Activated gamma-delta T cell treated with anti-CD3 and anti-CD28 coated beads, Interleukin-2, amount 50 U/mL, for 16 hours (primary cell): ENCODE results near the gene TTR.

Source experiments
- DNase-seq: peaks from one replicate; pipeline ENCODE4 v3.0.0-alpha.2; 2020; ENCODE audit warnings: low read depth

TTR gene

DNA sequence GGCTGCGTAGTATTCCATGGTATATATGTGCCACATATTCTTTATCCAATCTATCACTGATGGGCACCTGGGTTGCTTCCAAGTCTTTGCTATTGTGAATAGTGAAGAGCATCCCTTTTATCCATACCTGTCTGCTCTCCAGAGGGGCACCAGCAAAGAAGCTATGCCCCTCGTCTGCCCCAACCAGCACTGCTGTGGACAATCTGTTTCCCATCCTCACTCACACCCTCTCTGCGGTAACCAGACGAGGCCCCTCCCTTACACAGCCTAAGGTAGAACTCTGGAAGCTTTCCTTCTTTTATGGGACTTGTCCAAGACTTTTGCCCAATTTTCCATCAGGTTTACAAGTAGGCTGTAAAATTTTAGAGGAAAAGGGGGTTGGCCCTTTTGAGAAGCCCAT, 24.9 kb downstream of the TTR start:
- DNase-seq, result no peak

DNA sequence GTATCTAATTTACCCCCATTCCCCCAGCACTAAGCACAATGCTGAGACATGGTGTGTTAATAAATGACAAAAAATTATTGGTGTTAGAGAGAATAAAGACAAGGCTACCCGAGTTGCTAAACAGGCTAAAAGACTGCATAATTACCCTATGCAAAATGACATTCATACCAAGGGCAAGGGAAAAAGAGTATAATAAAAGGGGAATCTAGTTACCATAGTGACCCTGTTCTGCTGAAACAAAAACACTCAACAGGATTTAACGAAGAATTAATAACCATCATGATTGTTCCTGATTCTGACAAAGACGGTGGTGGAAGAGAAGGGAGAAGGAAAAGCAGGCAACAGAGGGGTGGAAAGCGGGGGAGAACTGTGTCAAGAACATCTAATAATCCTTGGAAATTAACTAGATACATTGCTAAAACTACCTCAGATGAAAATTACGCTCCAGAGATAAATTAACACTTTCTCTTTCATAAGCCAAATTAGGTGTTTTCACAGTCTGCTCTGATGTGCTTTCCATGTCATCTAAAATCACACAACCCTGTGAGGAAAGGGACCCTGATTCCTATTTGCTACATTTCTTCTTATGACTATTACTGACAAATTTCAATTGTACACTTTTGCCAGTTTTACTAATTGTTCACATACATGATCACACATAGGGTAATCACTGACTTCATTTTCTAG, 25.5 kb downstream of the TTR start:
- DNase-seq, result no peak

DNA sequence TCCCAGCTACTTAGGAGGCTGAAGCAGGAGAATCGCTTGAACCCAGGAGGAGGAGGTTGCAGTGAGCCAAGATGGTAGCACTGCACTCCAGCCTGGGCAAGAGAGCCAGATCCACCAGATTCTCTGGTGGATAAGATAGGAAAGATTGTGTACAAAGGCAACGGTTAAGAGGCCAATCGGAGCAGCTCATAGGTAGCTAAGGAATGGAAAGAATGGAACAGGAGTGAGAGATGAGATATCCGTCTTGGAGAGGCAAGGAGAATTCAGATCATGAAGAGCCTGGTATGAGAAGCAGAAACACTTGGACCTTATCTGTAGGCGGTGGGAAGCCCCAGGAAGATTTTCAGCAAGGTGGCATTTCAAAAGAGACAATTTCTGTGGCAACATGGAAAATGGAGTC, 27.1 kb downstream of the TTR start:
- no peak for DNase-seq

DNA sequence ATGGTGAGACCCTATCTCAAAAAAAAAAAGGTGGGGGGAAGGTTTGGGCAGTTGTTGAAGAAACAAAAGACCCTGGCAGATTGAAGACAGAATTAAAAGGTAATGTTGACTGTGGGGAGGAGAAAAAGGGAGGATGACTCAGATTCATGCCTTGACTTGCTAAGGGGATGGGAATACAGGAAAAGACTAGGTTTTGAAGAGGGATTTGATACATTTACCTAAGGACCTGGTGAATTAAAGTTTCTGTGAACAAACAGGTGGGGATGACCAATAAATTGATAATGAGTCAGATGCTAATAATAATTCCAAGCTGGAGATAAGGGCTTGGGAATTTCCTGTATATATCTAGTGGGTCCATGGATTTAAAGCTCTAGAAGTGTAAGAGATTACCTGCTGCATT, 27.6 kb downstream of the TTR start:
- DNase-seq, result no peak

DNA sequence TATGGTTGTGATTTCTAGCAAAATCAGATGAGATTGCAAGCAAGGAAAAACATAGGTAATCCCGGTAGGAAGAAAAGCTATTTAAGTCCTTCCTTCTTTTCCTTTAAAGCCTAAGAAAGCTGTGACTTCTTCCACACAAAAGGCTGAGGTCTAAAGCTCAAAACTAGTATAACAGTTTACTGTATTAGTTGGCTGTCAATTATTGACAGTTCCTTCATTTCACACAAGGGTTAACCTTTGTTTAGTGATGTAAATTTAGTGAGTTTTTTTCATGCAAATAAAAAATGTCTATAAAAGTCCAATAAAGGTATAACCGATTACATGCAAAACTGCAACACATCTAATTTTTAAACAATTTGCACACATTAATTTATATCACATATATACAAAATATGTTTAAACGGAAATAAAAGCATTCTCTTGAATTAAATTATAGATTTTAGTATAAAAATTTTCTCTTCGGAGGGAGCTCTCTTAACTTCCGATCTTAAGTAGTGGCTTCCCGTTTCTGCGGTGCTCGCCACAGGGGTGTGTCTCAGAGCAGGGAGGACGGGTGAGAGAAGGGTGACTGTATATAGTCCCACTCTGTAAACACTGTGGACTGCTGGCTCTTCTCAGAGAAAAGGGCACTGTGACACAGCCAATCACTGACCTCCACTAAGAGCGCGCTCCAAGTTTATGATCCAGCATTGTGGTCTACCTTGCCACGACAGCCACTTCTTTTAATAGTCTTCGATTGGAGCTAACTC, 33.4 kb downstream of the TTR start:
- no peak for DNase-seq

DNA sequence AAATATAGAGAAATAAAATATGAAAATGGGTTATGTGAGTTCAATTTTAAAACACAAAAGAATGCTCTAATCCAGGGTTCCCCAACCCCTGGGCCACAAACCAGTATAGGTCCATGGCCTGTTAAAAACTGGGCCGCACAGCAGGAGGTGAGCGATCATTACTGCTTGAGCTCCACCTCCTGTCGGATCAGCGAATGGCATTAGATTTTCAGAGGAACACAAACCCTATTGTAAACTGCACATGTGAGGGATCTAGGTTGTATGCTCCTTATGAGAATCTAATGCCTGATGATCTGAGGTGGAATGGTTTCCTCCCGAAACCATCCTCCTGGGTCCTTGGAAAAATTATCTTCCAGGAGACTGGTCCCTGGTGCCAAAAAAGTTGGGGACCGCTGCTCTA, 34.7 kb downstream of the TTR start:
- DNase-seq, result no peak

DNA sequence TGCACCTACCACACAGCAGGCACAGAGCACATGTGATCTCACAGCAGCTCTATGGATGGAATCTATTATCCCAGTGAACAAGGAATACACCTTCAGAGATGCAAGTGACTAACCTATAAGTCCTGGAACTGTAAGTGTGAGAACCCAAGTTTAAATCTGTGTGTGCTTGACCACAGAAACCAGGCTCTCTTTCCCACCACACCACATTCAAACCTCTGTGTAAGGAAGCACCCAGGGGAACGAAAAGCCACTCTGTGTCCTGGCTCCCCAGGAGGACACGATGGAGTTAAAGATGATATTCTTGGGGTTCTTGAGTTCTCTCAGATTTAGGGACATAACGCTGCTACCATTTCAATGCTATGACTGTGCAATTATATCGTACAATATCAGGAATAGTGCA, 38.9 kb downstream of the TTR start:
- no peak for DNase-seq

DNA sequence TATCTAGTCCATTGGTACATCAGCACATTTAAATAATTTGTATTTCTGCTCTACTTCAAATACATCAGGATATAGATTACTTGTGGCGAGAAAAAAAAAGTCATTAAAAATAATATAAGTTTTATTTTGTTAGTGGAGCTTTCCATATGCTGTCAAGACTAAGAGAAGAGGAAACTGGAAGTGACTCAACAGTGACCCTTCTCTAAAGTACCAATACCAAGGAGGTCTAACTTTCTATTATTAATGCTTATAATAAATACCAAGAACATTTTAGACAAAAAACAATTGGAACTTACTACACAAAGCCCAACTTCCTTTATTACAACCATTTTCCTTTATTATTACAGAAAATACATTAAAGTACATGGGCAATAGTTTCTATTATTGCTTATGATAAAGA, 39.8 kb downstream of the TTR start:
- DNase-seq, result no peak

DNA sequence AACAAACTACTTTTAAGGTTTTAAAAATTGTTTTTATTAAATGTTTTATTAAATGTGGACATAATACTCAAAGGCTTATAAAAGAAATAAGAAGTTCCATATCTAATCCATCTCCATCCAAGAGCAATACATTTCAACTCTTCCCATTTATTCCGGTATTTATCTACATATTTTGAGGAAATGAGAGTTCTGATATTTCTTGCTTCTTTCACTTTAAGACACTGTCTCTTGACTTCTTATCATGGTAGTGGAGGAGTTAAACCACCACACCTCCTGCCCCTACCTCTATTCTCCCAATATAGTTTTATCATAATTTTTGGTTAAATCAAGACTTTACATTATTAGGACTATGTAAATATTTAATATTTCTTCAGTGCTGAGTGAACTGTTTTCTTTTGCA, 40.7 kb downstream of the TTR start:
- no peak for DNase-seq

DNA sequence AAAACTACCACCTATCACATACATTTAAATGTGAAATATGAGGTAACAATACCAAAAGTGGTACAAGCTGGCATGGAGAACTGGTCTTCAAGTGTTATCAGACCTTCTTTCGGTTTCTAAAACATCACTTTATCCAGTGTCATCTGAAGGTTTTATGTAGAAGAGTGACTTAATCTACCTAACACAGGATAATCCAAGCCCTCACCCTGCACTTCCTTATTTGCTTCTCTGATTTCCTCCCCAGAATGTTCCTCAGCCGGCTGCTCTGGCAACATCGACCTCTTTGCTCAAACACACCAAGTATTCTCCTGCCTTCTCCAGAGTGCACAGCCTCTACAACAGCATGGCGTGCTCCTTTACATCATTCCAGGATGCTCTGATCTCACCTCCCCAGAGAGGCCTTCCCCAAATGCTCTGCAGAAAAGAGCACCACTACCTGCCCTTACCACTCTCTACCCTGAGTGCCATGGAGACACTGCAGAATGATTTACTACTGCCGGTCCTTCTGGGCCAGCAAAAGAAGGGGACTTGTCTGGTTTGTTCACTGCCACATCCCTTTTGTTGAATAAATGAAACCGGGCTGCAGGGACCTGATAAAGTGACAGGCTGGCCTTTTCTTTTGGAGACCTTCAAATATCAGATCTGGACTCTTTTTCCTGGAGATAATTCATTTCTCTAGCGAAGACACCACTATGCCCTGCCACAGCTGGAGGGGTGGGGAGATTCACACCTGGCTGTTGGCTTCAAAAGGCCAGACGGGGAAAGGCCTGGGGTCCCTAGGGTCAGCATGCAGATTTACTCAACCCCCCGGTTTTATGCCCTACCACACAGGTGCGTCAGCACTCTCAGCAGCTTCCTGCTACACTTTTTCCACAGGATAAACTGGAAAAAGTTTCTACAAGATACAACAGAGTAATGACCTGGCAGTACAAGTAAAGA, 42.0 kb downstream of the TTR start:
- no peak for DNase-seq

DNA sequence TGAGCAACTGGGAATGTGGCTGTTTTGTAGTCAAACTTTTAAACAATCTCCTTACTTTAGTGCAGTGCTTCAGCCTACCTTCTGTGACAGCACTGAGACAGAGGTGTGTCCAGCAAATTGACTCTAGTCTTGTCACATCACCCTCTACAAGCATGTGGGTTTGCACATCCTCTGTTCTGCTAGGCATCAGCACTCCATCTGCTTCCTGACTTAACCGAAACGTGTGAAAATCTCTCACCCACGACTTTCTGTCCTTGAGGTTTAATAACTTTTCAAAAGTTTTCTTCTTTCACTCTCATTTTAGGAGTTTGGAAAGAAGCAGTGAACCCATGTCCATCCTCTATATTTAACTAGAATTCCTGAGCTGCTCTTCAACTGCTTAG, 42.6 kb downstream of the TTR start:
- no peak for DNase-seq

DNA sequence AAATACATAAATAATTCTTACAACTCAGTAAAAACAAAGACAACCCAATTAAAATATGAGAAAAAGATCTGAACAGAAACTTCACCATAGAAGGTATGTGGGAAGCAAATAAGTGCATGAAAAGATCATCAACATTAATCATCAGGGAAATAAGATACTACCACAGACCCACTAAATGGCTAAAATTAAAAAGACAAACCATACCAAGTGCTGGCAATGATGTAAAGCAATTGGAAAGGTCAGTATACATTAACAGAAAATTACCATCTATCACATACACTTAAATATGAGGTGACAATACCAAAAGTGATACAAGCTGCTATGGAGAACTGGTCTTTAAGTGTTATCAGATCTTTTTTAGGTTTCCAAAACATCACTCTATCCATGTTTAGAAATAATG, 44.7 kb downstream of the TTR start:
- no peak for DNase-seq

DNA sequence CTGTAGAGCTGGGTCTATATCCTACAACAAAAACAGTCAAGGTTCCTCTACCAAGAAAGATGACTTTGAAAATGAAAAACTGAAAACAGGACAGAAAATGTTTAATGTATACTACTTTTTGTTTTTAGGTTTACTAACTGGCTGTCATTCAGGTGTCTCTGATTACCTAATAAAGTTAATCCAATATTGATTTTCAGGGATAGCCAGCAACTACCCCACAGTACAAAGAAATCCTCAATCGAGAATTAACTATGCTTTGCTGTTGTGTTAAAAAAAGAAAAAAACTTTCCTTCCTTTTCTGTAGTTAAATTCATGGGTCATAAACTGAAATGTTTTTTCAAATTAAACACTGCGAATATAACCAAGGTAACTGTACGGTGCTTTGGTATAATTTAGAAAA, 45.8 kb downstream of the TTR start:
- DNase-seq, result no peak

DNA sequence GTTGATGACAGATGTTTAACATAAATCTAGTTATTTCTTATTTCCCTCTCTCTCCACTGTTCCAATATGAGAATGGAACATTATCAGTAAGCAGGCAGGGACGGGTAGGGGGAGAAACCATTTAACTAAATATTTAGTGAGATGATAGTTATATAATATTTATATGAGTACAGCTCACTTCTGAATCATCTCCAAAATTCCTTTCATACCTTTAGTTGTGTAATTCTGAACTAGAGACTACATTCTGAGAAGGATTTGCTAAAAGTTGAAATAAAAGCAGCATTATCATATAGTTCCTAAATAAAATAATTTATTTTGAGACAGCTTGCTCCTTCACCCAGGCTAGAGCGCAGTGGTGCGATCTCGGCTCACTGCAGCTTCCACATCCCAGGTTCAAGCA, 51.3 kb downstream of the TTR start:
- DNase-seq, result no peak

DNA sequence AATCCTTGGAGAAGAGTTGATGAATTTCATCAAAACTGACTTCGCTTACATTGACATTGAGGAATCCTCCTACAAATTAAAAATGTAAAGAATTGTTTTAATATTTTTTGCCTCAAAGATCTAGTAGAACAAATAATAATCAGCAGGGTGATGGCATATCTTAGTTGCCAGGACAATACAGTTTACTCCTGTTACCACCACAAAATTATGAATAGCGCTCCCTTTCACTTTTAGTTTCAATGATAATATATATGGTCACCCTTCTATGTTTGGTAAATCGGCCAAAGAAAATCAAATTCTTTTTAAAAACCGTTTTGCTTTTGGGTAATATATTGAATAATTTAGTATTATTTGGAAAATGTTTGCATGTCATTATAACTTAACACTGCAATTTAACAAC, 53.7 kb downstream of the TTR start:
- DNase-seq, result no peak

DNA sequence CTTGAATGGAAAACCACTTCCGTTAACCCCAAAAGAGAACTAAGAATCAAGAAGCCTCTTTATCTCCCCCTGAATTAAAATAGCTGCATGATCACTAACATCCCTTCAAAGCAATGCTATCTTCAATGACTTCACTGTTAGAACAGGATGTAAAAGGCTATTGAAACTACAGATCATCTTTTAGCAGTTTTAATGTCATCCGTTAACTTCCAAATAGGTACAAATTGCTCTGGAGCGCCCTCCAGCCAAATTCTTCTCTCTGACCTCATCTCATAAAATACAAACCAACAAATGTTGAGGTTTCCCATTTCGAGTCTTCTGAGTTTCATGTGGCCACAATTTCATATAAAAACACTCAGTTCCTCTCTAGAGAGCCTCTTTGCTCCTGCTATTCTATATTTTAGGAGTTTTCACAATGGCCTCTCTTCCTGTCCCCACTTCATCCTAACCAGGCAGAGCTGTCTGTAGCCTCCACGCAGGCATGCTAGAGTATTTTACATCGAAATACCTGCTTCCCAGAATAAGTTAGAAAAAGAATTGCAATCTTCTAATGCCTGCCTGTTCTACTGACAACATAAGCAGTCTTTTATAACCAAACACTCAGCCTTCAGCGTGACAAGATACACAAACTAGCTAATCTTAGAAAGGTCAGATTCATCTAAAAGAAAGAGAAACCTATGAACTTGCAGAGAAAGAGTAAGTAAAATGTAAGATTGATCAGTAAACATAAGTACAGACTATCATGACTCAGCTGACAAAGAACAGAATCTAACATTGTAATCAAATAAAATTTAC, 54.9 kb downstream of the TTR start:
- no peak for DNase-seq

DNA sequence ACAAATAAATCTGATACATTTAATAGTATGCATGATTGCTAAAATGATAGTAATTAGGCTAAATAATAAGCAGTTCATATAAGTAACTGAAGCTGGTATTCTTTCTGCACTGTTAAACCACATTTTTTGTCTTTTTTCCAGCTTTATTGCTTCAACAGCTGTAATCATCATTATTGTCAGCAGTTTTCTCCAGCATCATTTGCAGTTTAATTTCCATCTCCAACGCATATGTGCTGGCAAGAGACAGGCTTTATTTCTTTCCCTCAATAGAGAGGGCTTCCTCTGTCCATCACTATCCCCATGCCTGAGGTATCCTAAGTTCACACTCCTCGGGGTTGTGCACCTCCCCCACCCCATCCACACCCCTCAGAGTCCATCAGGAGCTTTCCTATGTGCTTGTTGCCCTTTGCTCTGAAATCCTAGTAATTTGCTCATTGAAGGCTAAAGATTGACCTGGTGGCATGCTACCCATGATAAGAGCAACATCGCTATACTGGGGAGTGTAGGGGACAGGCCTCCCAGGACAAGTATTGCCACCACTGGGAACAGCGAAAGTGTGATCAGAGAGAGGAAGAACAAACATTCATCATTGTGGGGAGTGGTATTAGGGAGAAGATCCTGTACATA, 55.6 kb downstream of the TTR start:
- no peak for DNase-seq
